22Rv1 (cell line): ENCODE data around the gene ENKUR.
A peak's percentile ranks its signal among the peaks of the same experiment; 100 is the strongest.

Experiments used
- H3K27ac ChIP-seq: fragments of 450-650 bp; 2 replicates; pipeline ENCODE4 v1.5.1; 2017
- ZFX ChIP-seq: fragments of 450-650 bp; IDR thresholded peaks from 2 replicates; pipeline ENCODE4 v1.6.1; 2017; ENCODE audit warnings: antibody characterized with exemption, borderline replicate concordance
- TF ChIP-seq, protein P1 (sequence below): fragments of 450-650 bp; IDR thresholded peaks from 2 replicates; pipeline ENCODE4 v1.5.1; 2017; ENCODE audit warnings: mild to moderate bottlenecking

The ENKUR gene

DNA sequence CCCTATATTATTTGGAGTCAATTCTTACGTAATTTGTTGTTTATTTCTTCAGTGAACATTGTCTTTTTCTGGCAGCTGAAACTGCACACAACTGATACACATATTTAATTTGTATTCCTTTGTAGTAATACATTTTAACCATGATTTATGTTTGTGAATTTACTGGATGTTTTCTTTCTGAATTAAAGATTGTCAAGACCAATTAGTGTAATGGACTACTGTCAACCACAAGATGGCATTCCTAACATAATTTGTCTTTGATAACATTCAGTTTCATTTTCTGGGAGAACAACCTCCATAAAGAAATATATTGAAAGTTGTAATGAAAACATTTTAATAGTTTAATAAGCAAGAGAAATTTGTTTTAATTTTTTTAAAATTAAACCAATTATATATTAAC is 10.5 kb upstream of the ENKUR start:
- no peak overlapping the region for H3K27ac ChIP-seq
- TF ChIP-seq, protein P1, sequence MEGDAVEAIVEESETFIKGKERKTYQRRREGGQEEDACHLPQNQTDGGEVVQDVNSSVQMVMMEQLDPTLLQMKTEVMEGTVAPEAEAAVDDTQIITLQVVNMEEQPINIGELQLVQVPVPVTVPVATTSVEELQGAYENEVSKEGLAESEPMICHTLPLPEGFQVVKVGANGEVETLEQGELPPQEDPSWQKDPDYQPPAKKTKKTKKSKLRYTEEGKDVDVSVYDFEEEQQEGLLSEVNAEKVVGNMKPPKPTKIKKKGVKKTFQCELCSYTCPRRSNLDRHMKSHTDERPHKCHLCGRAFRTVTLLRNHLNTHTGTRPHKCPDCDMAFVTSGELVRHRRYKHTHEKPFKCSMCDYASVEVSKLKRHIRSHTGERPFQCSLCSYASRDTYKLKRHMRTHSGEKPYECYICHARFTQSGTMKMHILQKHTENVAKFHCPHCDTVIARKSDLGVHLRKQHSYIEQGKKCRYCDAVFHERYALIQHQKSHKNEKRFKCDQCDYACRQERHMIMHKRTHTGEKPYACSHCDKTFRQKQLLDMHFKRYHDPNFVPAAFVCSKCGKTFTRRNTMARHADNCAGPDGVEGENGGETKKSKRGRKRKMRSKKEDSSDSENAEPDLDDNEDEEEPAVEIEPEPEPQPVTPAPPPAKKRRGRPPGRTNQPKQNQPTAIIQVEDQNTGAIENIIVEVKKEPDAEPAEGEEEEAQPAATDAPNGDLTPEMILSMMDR = peak; percentile 30
- TF ChIP-seq ZFX = no peak

DNA sequence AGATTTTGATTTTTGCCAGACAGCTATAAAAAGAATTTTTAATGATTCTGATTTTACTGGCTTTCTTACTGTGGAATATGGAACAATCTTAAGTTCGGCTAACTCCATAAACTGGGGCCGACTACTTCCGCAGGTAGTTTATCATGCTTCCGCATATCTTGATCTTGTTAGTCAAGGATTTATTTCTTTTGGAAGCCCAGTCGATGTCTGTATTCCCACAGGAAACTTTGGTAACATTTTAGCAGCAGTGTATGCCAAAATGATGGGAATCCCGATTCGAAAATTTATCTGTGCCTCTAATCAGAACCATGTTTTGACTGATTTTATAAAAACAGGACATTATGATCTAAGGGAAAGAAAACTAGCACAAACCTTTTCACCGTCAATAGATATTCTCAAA is 8.6 kb upstream of the ENKUR start:
- TF ChIP-seq ZFX = no peak
- TF ChIP-seq, protein P1 = no peak
- no peak overlapping the region for H3K27ac ChIP-seq

DNA sequence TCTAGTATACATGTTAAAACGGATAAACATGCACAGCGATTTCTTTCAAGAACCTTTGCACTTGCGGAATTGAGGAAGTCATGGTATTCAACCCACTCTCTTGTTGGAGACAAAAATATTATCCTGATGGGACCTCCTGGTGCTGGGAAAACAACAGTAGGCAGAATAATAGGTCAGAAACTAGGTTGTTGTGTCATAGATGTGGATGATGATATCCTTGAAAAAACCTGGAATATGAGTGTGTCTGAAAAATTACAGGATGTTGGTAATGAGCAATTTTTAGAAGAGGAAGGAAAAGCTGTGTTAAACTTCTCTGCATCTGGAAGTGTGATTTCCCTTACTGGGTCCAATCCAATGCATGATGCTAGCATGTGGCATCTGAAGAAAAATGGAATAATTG is 7.3 kb upstream of the ENKUR start:
- no peak overlapping the region for H3K27ac ChIP-seq
- TF ChIP-seq ZFX = no peak
- TF ChIP-seq, protein P1 = no peak

DNA sequence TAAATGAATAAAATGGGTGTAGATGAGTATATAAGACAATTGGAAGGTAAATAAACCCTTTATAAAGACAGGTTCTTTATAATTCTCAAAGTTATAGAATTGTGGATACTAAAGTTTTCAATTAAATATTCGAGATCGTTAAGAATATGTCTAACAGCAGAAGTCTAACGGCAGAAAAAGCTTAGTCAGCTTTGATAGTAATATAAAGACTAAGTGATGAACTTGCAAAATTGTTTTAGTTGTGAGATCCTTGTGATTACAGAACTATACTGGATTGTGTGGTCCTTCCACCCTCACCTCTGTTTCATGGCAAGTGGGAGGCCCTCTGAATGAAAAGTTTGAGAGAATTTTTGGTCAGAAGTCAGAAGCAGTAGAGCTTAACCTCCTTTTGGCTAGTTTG is 2.7 kb upstream of the ENKUR start:
- TF ChIP-seq ZFX = no peak
- TF ChIP-seq, protein P1 = no peak
- no peak overlapping the region for H3K27ac ChIP-seq

DNA sequence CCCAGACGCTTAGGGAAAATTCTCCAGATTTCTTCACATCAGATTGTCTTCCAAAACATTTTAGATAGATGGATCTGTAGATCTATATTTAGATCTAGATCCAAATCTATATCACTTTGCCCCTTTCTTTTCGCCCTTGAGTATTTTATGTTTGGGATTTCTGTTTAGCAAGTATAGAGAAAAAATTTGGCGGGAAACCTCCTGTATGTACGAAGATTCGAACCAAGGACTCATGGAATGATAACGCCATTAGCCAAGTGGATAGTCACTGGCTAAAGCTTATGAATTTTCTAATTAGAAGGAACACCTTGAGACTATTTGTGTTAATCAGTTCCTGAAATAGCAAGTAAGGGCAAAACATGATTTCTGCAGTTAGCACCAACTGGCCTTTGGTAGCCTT is 1.7 kb upstream of the ENKUR start:
- TF ChIP-seq, protein P1 = no peak
- no peak for TF ChIP-seq ZFX
- peak overlapping the region; percentile 97 for H3K27ac ChIP-seq

DNA sequence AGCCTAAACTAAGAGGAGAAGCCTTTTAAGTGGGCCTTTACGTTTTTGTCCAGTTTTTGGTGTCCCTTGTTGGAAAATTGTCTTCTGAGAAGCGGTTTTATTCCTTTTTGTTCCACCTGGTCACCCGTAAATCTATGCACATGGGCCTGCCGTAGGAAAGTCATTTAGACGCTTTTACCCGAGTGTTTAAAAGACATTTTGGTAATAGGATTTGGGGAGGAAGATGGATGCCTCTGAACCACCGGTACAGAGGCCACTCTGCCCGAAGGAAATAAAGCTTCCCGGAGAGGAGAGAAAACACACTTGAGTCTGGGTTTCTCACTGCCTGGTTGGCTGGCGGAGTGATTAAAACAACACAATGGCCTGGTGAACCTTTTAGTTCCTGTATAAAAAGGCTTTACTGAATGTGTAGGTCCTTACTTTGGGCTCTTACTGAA is 1.2 kb upstream of the ENKUR start:
- TF ChIP-seq ZFX = no peak
- TF ChIP-seq, protein P1 = no peak
- H3K27ac ChIP-seq = peak overlapping the region; percentile 97

DNA sequence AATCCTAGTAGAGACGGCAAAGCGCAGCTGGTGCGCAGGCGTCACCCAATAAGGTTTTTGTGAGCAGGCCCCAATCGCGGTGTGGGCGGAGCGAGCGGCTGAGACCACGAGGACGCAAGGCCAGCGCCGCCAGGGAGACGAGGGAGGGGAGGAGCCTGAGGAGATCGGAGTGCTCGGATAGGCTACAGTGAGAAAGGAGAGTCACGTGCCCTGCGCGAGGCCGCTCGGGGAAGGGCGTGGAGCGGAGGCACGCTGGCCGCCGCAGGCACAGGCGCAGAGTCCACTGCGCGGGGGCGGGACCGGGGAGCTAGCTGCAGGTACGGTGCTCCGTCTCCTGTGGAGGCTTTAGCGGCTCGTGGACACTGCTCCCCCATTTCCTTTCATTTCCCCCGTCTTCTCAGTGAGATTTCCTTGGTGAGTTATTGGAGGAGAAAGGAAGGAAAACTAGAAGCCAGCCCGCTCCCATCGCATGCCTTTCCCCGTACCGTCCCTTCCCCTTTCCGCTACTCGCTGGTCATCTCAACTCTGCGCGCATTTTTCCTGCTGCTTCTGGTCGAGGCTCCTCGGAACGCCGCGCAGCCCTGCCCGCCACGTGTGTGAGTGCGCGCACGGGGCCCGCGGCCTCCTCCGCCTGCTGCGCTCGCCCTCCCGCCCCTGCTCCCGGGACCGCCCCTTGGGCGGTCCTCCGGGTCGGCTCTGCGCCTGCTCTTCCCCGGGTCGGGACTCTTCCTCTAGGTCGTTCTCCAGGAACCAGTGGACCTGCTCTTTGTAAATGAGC is 607 bp upstream of the ENKUR start, which contains the start of gene THNSL1:
Gene THNSL1, plus strand, starts transcription at position 237 of the 778 bp plus-strand sequence. CDS start 6,612 bp downstream, outside the sequence.
- TF ChIP-seq, protein P1 = no peak
- no peak for TF ChIP-seq ZFX
- peak within 1 kb of the TSS; percentile 97 for H3K27ac ChIP-seq
